Measurements from ENCODE around the gene UCKL1. TPM values are rescaled to one million over a fixed set of nuclear protein-coding genes. Genes with fewer than 3 reads are reported as not detected.
"Not testable (repeated sequence)": the region's sequence is repeated elsewhere in the genome, so short reads cannot be mapped to it uniquely, and the experiment has no call there.

UCKL1 gene
- total RNA-seq, 1 donor = 21.0 TPM

- TF ChIP-seq CTCF (IDR thresholded peaks at IDR 0.05; ENCODE audit: extremely low read depth, low read depth, low read length) = peak; percentile 95
- Histone ChIP-seq H3K4me3 (ENCODE audit: insufficient read depth, low read length) (peak overlapping the region; percentile 78), H3K27ac (ENCODE audit: low read depth, low read length) (no peak overlapping the region), H3K36me3 (ENCODE audit: insufficient read depth, low read length) (no peaks in the 10 kb centered on the region), H3K9me3 (ENCODE audit: low read depth, low read length) (no peaks in the 10 kb centered on the region), H3K4me2 (ENCODE audit: insufficient read depth, low read length) (peak overlapping the region; percentile 92), H3K27me3 (ENCODE audit: insufficient read depth, low read length) (no peaks in the 10 kb centered on the region), H4K20me1 (ENCODE audit: insufficient read depth, low read length) (peaks cover under 1% of the 10 kb centered on the region), H2AFZ (ENCODE audit: low read length) (peak overlapping the region; percentile 98), H3K79me2 (ENCODE audit: insufficient read depth, low read length) (peaks cover 4% of the 10 kb centered on the region), H3K4me1 (ENCODE audit: insufficient read depth, low read length) (peaks cover 24% of the 10 kb centered on the region)
- DNase-seq (ENCODE audit: insufficient read length, low spot score, missing footprints) = peak; percentile 100
These were observed 17.6 kb upstream of the UCKL1 start for GRCh38 chr20:63973636-63974401.

GRCh38 chr20:63973160-63973479, 16.9 kb upstream of the UCKL1 start:
- peaks cover 3% of the 10 kb centered on the region for H4K20me1 ChIP-seq (ENCODE audit: insufficient read depth, low read length)
- H3K36me3 ChIP-seq (ENCODE audit: insufficient read depth, low read length) = no peaks in the 10 kb centered on the region
- no peaks in the 10 kb centered on the region for H3K9me3 ChIP-seq (ENCODE audit: low read depth, low read length)
- TF ChIP-seq CTCF (IDR thresholded peaks at IDR 0.05; ENCODE audit: extremely low read depth, low read depth, low read length) = no peak
- H3K79me2 ChIP-seq (ENCODE audit: insufficient read depth, low read length) = peaks cover 9% of the 10 kb centered on the region
- peaks cover 24% of the 10 kb centered on the region for H3K4me1 ChIP-seq (ENCODE audit: insufficient read depth, low read length)
- no peak overlapping the region for H3K4me3 ChIP-seq (ENCODE audit: insufficient read depth, low read length)
- no peaks in the 10 kb centered on the region for H3K27me3 ChIP-seq (ENCODE audit: insufficient read depth, low read length)
- peak overlapping the region; percentile 92 for H3K4me2 ChIP-seq (ENCODE audit: insufficient read depth, low read length)
- DNase-seq (ENCODE audit: insufficient read length, low spot score, missing footprints) = no peak
- no peak overlapping the region for H3K27ac ChIP-seq (ENCODE audit: low read depth, low read length)
- H2AFZ ChIP-seq (ENCODE audit: low read length) = peak overlapping the region; percentile 98

GRCh38 chr20:63972312-63973159, 16.3 kb upstream of the UCKL1 start:
- no peak overlapping the region for H3K27ac ChIP-seq (ENCODE audit: low read depth, low read length)
- no peaks in the 10 kb centered on the region for H3K9me3 ChIP-seq (ENCODE audit: low read depth, low read length)
- H3K4me3 ChIP-seq (ENCODE audit: insufficient read depth, low read length) = no peak overlapping the region
- H2AFZ ChIP-seq (ENCODE audit: low read length) = peak overlapping the region; percentile 3
- H3K79me2 ChIP-seq (ENCODE audit: insufficient read depth, low read length) = peaks cover 9% of the 10 kb centered on the region
- no peaks in the 10 kb centered on the region for H3K27me3 ChIP-seq (ENCODE audit: insufficient read depth, low read length)
- H4K20me1 ChIP-seq (ENCODE audit: insufficient read depth, low read length) = peaks cover 3% of the 10 kb centered on the region
- no peak for TF ChIP-seq CTCF (IDR thresholded peaks at IDR 0.05; ENCODE audit: extremely low read depth, low read depth, low read length)
- H3K4me1 ChIP-seq (ENCODE audit: insufficient read depth, low read length) = peaks cover 18% of the 10 kb centered on the region
- H3K36me3 ChIP-seq (ENCODE audit: insufficient read depth, low read length) = no peaks in the 10 kb centered on the region
- DNase-seq (ENCODE audit: insufficient read length, low spot score, missing footprints) = peak; percentile 88
- H3K4me2 ChIP-seq (ENCODE audit: insufficient read depth, low read length) = no peak overlapping the region

GRCh38 chr20:63971960-63972311, 15.7 kb upstream of the UCKL1 start:
- not testable (repeated sequence) for H3K27ac ChIP-seq (ENCODE audit: low read depth, low read length); H3K36me3 ChIP-seq (ENCODE audit: insufficient read depth, low read length); H3K9me3 ChIP-seq (ENCODE audit: low read depth, low read length); H3K4me3 ChIP-seq (ENCODE audit: insufficient read depth, low read length); H3K4me2 ChIP-seq (ENCODE audit: insufficient read depth, low read length); DNase-seq (ENCODE audit: insufficient read length, low spot score, missing footprints); H2AFZ ChIP-seq (ENCODE audit: low read length); H3K79me2 ChIP-seq (ENCODE audit: insufficient read depth, low read length); H3K27me3 ChIP-seq (ENCODE audit: insufficient read depth, low read length); H4K20me1 ChIP-seq (ENCODE audit: insufficient read depth, low read length)
- H3K4me1 ChIP-seq (ENCODE audit: insufficient read depth, low read length) = peaks cover 14% of the 10 kb centered on the region
